DND-41 (cell line): ENCODE results near the gene ASPA.

ENCODE experiments used
- ATAC-seq: fragments of 200-7000 bp; cut with Tn5 transposase; 3 replicates; pipeline ENCODE4 v1.9.1; 2021; ENCODE audit warnings: low read depth; ENCODE audit not compliant: insufficient read depth
- DNase-seq: peaks from one replicate; pipeline ENCODE4 v3.0.0-alpha.2; 2020
- H2AFZ ChIP-seq: 2 replicates; pipeline ENCODE4 v1.6.0; 2012; ENCODE audit warnings: low read depth, low read length
- H3K27ac ChIP-seq: 2 replicates; pipeline ENCODE4 v1.5.1; 2012; ENCODE audit warnings: low read length, inconsistent platforms
- H3K27me3 ChIP-seq: fragments of 200-600 bp; sonication (generic); 2 replicates; pipeline ENCODE4 v1.6.0; 2012; ENCODE audit warnings: low read length, mild to moderate bottlenecking, inconsistent platforms; ENCODE audit not compliant: insufficient read depth, poor library complexity
- H3K36me3 ChIP-seq: 2 replicates; pipeline ENCODE4 v1.5.1; 2012; ENCODE audit warnings: low read length, inconsistent platforms; ENCODE audit not compliant: insufficient read depth
- H3K4me1 ChIP-seq: 2 replicates; pipeline ENCODE4 v1.5.1; 2012; ENCODE audit warnings: mild to moderate bottlenecking, low read length; ENCODE audit not compliant: insufficient read depth
- H3K4me2 ChIP-seq: 2 replicates; pipeline ENCODE4 v1.6.0; 2012; ENCODE audit warnings: mild to moderate bottlenecking, moderate library complexity, low read length, inconsistent platforms; ENCODE audit not compliant: insufficient read depth
- H3K4me3 ChIP-seq, 2 experiments: fragments of 200-600 bp in 1 of 2; shearing (Covaris generic) in 1 of 2; 2 replicates each; pipeline ENCODE4 v1.5.1; 2012 to 2016; ENCODE audit warnings: inconsistent platforms in 2 of 2, low read length in 2 of 2, mild to moderate bottlenecking in 2 of 2, low read depth in 1 of 2, moderate library complexity in 1 of 2
- H3K79me2 ChIP-seq: 2 replicates; pipeline ENCODE4 v1.6.0; 2012; ENCODE audit warnings: low read length, inconsistent platforms; ENCODE audit not compliant: insufficient read depth
- H3K9ac ChIP-seq: 2 replicates; pipeline ENCODE4 v1.6.0; 2012; ENCODE audit warnings: low read depth, mild to moderate bottlenecking, inconsistent platforms, low read length, moderate library complexity
- H3K9me3 ChIP-seq: 2 replicates; pipeline ENCODE4 v1.5.1; 2012; ENCODE audit warnings: low read length, moderate library complexity, mild to moderate bottlenecking, inconsistent platforms; ENCODE audit not compliant: insufficient read depth, severe bottlenecking
- H4K20me1 ChIP-seq: 2 replicates; pipeline ENCODE4 v1.6.0; 2012; ENCODE audit warnings: low read length; ENCODE audit not compliant: insufficient read depth
- EZH2 ChIP-seq: IDR thresholded peaks from 3 replicates; pipeline ENCODE4 v1.6.1; 2012; ENCODE audit warnings: borderline replicate concordance, low read depth, mild to moderate bottlenecking, moderate library complexity, low read length, inconsistent platforms; ENCODE audit not compliant: severe bottlenecking
- TF ChIP-seq, protein P1 (sequence below): IDR thresholded peaks from 2 replicates; pipeline ENCODE4 v1.5.1; 2012; ENCODE audit warnings: borderline replicate concordance, low read length, moderate library complexity, mild to moderate bottlenecking; ENCODE audit not compliant: poor library complexity, severe bottlenecking; ENCODE audit errors: extremely low read depth

Gene ASPA

DNA sequence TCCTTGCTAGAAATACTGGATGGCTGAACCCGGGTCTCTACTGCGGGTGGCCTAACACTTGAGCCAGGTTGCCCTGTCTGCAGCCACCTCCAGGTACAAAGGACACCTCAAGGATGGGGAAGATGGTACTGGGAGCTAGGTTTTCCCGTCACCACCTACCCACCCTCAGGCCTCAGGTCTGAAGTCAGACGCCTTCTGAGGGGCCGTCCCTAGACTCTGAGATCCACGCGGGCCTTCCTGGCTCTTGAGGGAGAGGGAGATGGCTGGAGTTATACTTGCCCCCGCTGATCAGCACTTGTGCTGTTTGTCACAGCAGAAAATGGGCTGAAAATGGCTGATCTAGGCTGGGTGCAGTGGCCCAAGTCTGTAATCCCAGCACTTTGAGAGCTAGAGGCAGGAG, 71.2 kb downstream of the ASPA start:
- Histone ChIP-seq H4K20me1 (no peaks in the 10 kb centered on the region), H3K36me3 (no peaks in the 10 kb centered on the region), H3K4me1 (no peaks in the 10 kb centered on the region), H3K9ac (no peak overlapping the region), H3K27ac (no peak overlapping the region), H3K27me3 (peaks cover 4% of the 10 kb centered on the region), H3K4me3 (no peak overlapping the region), H3K4me2 (no peak overlapping the region), H3K79me2 (no peaks in the 10 kb centered on the region), H3K9me3 (no peaks in the 10 kb centered on the region), H2AFZ (no peak overlapping the region)
- ATAC-seq, result no peak
- TF ChIP-seq, protein P1, sequence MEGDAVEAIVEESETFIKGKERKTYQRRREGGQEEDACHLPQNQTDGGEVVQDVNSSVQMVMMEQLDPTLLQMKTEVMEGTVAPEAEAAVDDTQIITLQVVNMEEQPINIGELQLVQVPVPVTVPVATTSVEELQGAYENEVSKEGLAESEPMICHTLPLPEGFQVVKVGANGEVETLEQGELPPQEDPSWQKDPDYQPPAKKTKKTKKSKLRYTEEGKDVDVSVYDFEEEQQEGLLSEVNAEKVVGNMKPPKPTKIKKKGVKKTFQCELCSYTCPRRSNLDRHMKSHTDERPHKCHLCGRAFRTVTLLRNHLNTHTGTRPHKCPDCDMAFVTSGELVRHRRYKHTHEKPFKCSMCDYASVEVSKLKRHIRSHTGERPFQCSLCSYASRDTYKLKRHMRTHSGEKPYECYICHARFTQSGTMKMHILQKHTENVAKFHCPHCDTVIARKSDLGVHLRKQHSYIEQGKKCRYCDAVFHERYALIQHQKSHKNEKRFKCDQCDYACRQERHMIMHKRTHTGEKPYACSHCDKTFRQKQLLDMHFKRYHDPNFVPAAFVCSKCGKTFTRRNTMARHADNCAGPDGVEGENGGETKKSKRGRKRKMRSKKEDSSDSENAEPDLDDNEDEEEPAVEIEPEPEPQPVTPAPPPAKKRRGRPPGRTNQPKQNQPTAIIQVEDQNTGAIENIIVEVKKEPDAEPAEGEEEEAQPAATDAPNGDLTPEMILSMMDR, result no peak
- no peak for TF ChIP-seq EZH2
- no peak for DNase-seq

DNA sequence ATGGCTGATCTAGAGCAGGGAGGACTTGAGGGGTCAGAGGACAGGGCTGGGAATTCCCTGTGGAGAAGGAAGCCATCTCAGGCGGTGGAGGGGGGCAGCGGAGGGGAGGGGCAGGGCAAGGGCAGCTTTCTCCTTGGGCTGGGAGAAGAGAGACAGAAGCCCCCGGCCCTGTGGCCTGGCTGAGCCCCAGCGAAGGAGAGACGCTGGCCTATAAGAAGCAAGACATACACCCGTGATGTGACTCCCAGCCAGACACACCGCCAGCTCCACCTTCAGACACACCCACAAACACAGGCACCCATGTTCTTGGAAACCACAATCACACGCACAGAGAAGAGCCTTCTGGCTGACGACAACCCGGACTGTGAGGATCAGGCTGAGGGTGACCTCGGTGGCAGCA, 71.8 kb downstream of the ASPA start:
- Histone ChIP-seq H3K79me2 (no peaks in the 10 kb centered on the region), H4K20me1 (no peaks in the 10 kb centered on the region), H3K27me3 (no peaks in the 10 kb centered on the region), H3K4me2 (no peak overlapping the region), H3K36me3 (no peaks in the 10 kb centered on the region), H3K27ac (no peak overlapping the region), H3K9me3 (no peaks in the 10 kb centered on the region), H3K4me3 (no peak overlapping the region), H3K4me1 (no peaks in the 10 kb centered on the region), H3K9ac (no peak overlapping the region), H2AFZ (no peak overlapping the region)
- DNase-seq (peak; percentile 17), ATAC-seq (no peak)
- TF ChIP-seq, protein P1, result no peak
- TF ChIP-seq EZH2, result no peak

DNA sequence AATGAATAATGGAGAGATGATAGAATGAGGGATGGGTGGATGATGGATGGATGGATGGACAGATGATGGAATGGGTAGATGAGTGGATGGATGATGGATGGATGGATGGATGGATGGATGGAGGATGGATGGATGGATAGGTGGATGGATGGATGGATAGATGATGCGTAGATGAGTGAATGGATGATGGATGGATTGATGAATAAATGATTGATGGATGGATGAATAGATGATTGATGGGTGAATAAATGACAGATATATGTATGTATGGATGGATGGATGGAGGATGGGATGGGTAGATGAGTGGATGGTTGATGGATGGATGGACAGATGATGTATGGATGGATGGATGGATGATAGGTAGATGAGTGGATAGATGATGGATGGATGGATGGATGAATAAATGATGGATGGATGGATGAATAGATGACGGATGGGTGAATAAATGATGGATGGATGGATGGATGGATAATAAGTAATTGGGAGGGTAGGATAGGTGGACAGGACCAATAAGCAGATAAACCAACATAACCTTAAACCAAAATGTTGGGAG, 73.9 kb downstream of the ASPA start:
- Histone ChIP-seq H3K36me3 (no peaks in the 10 kb centered on the region), H3K27ac (no peak overlapping the region), H2AFZ (no peak overlapping the region), H3K27me3 (no peaks in the 10 kb centered on the region), H3K4me2 (no peak overlapping the region), H3K9ac (no peak overlapping the region), H4K20me1 (no peaks in the 10 kb centered on the region), H3K79me2 (no peaks in the 10 kb centered on the region), H3K4me1 (no peaks in the 10 kb centered on the region), H3K9me3 (no peaks in the 10 kb centered on the region), H3K4me3 (no peak overlapping the region)
- ATAC-seq (no peak), DNase-seq (no peak)
- no peak for TF ChIP-seq EZH2
- TF ChIP-seq, protein P1, result no peak

DNA sequence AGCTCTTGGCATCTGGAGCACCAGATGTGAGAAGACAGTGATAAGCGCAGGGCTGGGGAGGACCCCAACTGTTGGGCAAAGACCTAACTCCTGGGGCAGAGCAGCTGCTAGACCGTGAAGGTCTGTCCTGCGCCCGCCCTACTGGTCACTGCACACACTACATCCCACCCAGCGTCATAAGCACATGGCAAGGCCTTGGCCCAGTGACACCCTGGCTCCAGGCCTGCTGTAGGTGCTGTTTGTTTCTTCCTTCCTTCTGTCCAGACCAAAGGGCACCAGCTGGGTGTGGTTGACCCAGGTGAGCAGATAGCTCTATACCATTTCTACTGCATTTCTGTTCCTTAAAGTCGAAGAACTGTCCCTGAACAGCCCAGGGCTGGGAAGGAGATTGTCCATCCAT, 75.4 kb downstream of the ASPA start:
- Histone ChIP-seq H3K27ac (no peak overlapping the region), H2AFZ (no peak overlapping the region), H3K9me3 (no peaks in the 10 kb centered on the region), H3K4me2 (no peak overlapping the region), H3K79me2 (no peaks in the 10 kb centered on the region), H3K36me3 (no peaks in the 10 kb centered on the region), H4K20me1 (no peaks in the 10 kb centered on the region), H3K9ac (no peak overlapping the region), H3K27me3 (no peaks in the 10 kb centered on the region), H3K4me3 (no peak overlapping the region), H3K4me1 (no peaks in the 10 kb centered on the region)
- ATAC-seq, result no peak
- TF ChIP-seq EZH2, result no peak
- TF ChIP-seq, protein P1, result no peak
- no peak for DNase-seq
